IMR-90 (cell line): ENCODE data around the gene WWC2. TPM values are rescaled to one million over a fixed set of nuclear protein-coding genes. Genes with fewer than 3 reads are reported as not detected.

Experiments
- ATAC-seq: fragments of 200-7000 bp; cut with Tn5 transposase; 2 replicates; pipeline ENCODE4 v1.9.1; 2020; ENCODE audit warnings: low read depth, mild to moderate bottlenecking, moderate library complexity
- BruUV-seq: library from RNA; stranded (reverse); fragments of 400-500 nt; replicated peaks from 2 replicates; lab custom pipeline; 2021; lab: Mats Ljungman, UMichigan
- CTCF ChIA-PET: fragments of 300-600 bp; formaldehyde crosslinking; extraction: SDS; loops from one replicate; lab custom pipeline; 2021; ENCODE audit warnings: antibody characterized with exemption; lab: Yijun Ruan, JAX
- POLR2A ChIA-PET: fragments of 300-600 bp; sonication (Branson Sonifier 250); formaldehyde crosslinking; loops from one replicate; lab custom pipeline; 2022; ENCODE audit warnings: antibody characterized with exemption; ENCODE audit not compliant: unreplicated experiment; lab: Charles Lee
- DNase-seq: peaks from one replicate; pipeline ENCODE4 v3.0.0; 2013
- H2AFZ ChIP-seq: replicated peaks from 2 replicates; pipeline ENCODE3; 2013; ENCODE audit warnings: low read length, mild to moderate bottlenecking; ENCODE audit not compliant: poor library complexity
- H2AK5ac ChIP-seq: 2 replicates; pipeline ENCODE4 v1.6.1; 2013; ENCODE audit warnings: low read depth, low read length, inconsistent platforms
- H2AK9ac ChIP-seq: replicated peaks from 2 replicates; pipeline ENCODE3; 2013; ENCODE audit warnings: mild to moderate bottlenecking, low read depth, low read length, moderate library complexity; ENCODE audit not compliant: poor library complexity
- H2BK120ac ChIP-seq: 2 replicates; pipeline ENCODE4 v1.6.1; 2013; ENCODE audit warnings: low read depth, low read length, inconsistent platforms
- H2BK15ac ChIP-seq: 3 replicates; pipeline ENCODE4 v1.6.1; 2013; ENCODE audit warnings: low read depth, low read length, inconsistent platforms
- H2BK20ac ChIP-seq: 2 replicates; pipeline ENCODE4 v1.6.1; 2013; ENCODE audit warnings: low read depth, mild to moderate bottlenecking, inconsistent platforms, low read length, moderate library complexity
- H2BK5ac ChIP-seq: 2 replicates; pipeline ENCODE4 v1.6.1; 2013; ENCODE audit warnings: mild to moderate bottlenecking, low read depth, low read length, inconsistent platforms; ENCODE audit not compliant: poor library complexity, severe bottlenecking
- H3K14ac ChIP-seq: replicated peaks from 2 replicates; pipeline ENCODE4 v1.6.1; 2013; ENCODE audit warnings: low read depth, low read length, inconsistent platforms
- H3K18ac ChIP-seq: 2 replicates; pipeline ENCODE4 v1.6.1; 2013; ENCODE audit warnings: low read depth, low read length, control low read depth
- H3K23ac ChIP-seq: 2 replicates; pipeline ENCODE4 v1.6.1; 2013; ENCODE audit warnings: low read depth, low read length, inconsistent platforms
- H3K27ac ChIP-seq: 2 replicates; pipeline ENCODE4 v1.5.1; 2013; ENCODE audit warnings: mild to moderate bottlenecking, control low read depth, low read length; ENCODE audit not compliant: insufficient read depth
- H3K27me3 ChIP-seq: 2 replicates; pipeline ENCODE4 v1.6.1; 2013; ENCODE audit warnings: low read length; ENCODE audit not compliant: control insufficient read depth, insufficient read depth
- H3K36me3 ChIP-seq: 2 replicates; pipeline ENCODE4 v1.6.1; 2013; ENCODE audit warnings: low read length, mixed read lengths; ENCODE audit not compliant: control insufficient read depth, insufficient read depth
- H3K4ac ChIP-seq: 2 replicates; pipeline ENCODE4 v1.6.1; 2013; ENCODE audit warnings: low read depth, low read length, inconsistent platforms
- H3K4me1 ChIP-seq: 2 replicates; pipeline ENCODE4 v1.6.1; 2013; ENCODE audit warnings: low read length, mixed read lengths; ENCODE audit not compliant: control insufficient read depth, insufficient read depth
- H3K4me2 ChIP-seq: 2 replicates; pipeline ENCODE4 v1.6.1; 2013; ENCODE audit warnings: low read depth, mild to moderate bottlenecking, control low read depth, low read length, moderate library complexity
- H3K4me3 ChIP-seq: 2 replicates; pipeline ENCODE4 v1.5.1; 2013; ENCODE audit warnings: low read depth, mild to moderate bottlenecking, control low read depth, low read length, moderate library complexity; ENCODE audit not compliant: insufficient read depth
- H3K56ac ChIP-seq: 2 replicates; pipeline ENCODE4 v1.6.1; 2013; ENCODE audit warnings: low read length, inconsistent platforms; ENCODE audit not compliant: insufficient read depth; ENCODE audit errors: extremely low read depth
- H3K79me1 ChIP-seq, 2 experiments: 2 replicates each; pipeline ENCODE4 v1.6.1; 2013; ENCODE audit warnings: low read length in 2 of 2, inconsistent platforms in 1 of 2, low read depth in 1 of 2
- H3K9ac ChIP-seq: 2 replicates; pipeline ENCODE4 v1.6.1; 2013; ENCODE audit warnings: low read depth, low read length, control low read depth
- H3K9me1 ChIP-seq: 2 replicates; pipeline ENCODE4 v1.6.1; 2013; ENCODE audit warnings: low read length, inconsistent platforms; ENCODE audit not compliant: insufficient read depth
- H3K9me3 ChIP-seq: 2 replicates; pipeline ENCODE4 v1.6.1; 2013; ENCODE audit warnings: low read length; ENCODE audit not compliant: control insufficient read depth, insufficient read depth
- H4K20me1 ChIP-seq: 2 replicates; pipeline ENCODE4 v1.6.1; 2013; ENCODE audit warnings: low read length, inconsistent platforms; ENCODE audit not compliant: insufficient read depth
- H4K5ac ChIP-seq: 2 replicates; pipeline ENCODE4 v1.6.1; 2013; ENCODE audit warnings: mild to moderate bottlenecking, low read depth, low read length, control low read depth
- H4K8ac ChIP-seq, 2 experiments: 2 replicates each; pipeline ENCODE4 v1.6.1; 2013; ENCODE audit warnings: low read depth in 2 of 2, low read length in 2 of 2, control low read depth in 1 of 2, inconsistent platforms in 1 of 2
- H4K91ac ChIP-seq: 2 replicates; pipeline ENCODE4 v1.6.1; 2013; ENCODE audit warnings: low read depth, low read length, inconsistent platforms; ENCODE audit not compliant: insufficient read depth
- BHLHE40 ChIP-seq: fragments of 150-350 bp; IDR thresholded peaks from 2 replicates; pipeline ENCODE4 v1.6.1; 2016; ENCODE audit warnings: mild to moderate bottlenecking, low read depth, low read length
- CEBPB ChIP-seq: IDR thresholded peaks from 2 replicates; pipeline ENCODE4 v1.6.1; 2012; ENCODE audit warnings: low read depth, low read length, improper control_type of control experiment
- CHD1 ChIP-seq: IDR thresholded peaks from 2 replicates; pipeline ENCODE4 v1.6.1; 2012; ENCODE audit warnings: low read depth, low read length, improper control_type of control experiment
- CTCF ChIP-seq: conservative IDR thresholded peaks from 2 replicates; pipeline ENCODE4 v1.5.1; 2012; ENCODE audit warnings: mild to moderate bottlenecking, low read depth, low read length, improper control_type of control experiment
- FOS ChIP-seq: fragments of 150-350 bp; IDR thresholded peaks from 2 replicates; pipeline ENCODE4 v1.6.1; 2016; ENCODE audit warnings: low read depth, low read length
- MAFK ChIP-seq: IDR thresholded peaks from 2 replicates; pipeline ENCODE4 v1.6.1; 2012; ENCODE audit warnings: low read depth, low read length, improper control_type of control experiment
- MAZ ChIP-seq: IDR thresholded peaks from 2 replicates; pipeline ENCODE4 v1.6.1; 2012; ENCODE audit warnings: low read depth, mild to moderate bottlenecking, low read length, improper control_type of control experiment, moderate library complexity, borderline replicate concordance
- MXI1 ChIP-seq: IDR thresholded peaks from 2 replicates; pipeline ENCODE4 v1.6.1; 2012; ENCODE audit warnings: low read depth, mild to moderate bottlenecking, low read length, moderate library complexity, borderline replicate concordance
- NFE2L2 ChIP-seq: fragments of 150-350 bp; IDR thresholded peaks from 2 replicates; pipeline ENCODE4 v1.6.1; 2016; ENCODE audit warnings: low read depth, mild to moderate bottlenecking, low read length
- POLR2A ChIP-seq: IDR thresholded peaks from 2 replicates; pipeline ENCODE4 v1.6.1; 2012; ENCODE audit warnings: mild to moderate bottlenecking, low read depth, low read length
- RAD21 ChIP-seq: IDR thresholded peaks from 2 replicates; pipeline ENCODE4 v1.6.1; 2012; ENCODE audit warnings: low read length, improper control_type of control experiment
- RCOR1 ChIP-seq: IDR thresholded peaks from 2 replicates; pipeline ENCODE4 v1.6.1; 2012; ENCODE audit warnings: mild to moderate bottlenecking, low read length, improper control_type of control experiment; ENCODE audit not compliant: insufficient replicate concordance
- RFX5 ChIP-seq: IDR thresholded peaks from 2 replicates; pipeline ENCODE4 v1.8.0; 2012; ENCODE audit warnings: low read depth, mild to moderate bottlenecking, low read length, moderate library complexity
- SMC3 ChIP-seq: fragments of 150-350 bp; IDR thresholded peaks from 2 replicates; pipeline ENCODE4 v1.6.1; 2016; ENCODE audit warnings: low read depth, mild to moderate bottlenecking, antibody characterized with exemption, low read length, moderate library complexity
- USF2 ChIP-seq: fragments of 150-350 bp; IDR thresholded peaks from 2 replicates; pipeline ENCODE4 v1.6.1; 2017; ENCODE audit warnings: mild to moderate bottlenecking, antibody characterized with exemption, low read length, low read depth
- WGBS, 2 experiments: methylation state at CpG; one replicate each; pipeline versions ENCODE4 v1.1.5 to v1.1.7; 2013; ENCODE audit warnings: missing lambda C conversion rate in 2 of 2; ENCODE audit not compliant: insufficient read length in 1 of 2; ENCODE audit errors: extremely low coverage in 2 of 2; 5-methylcytosine and 5-hydroxymethylcytosine counted together
- dilution Hi-C: fragments of 300-500 bp; cut with HindIII; formaldehyde crosslinking; loops from one replicate; pipeline ENCODE4 v1.14.3; 2018; ENCODE audit warnings: low sequenced_read_pairs; ENCODE audit not compliant: unreplicated experiment
- in situ Hi-C: fragments of 300-500 bp; cut with MboI; formaldehyde crosslinking; loops from 3 replicates; pipeline ENCODE4 v1.14.3; 2019; ENCODE audit warnings: low sequenced_read_pairs, inconsistent platforms, mixed read lengths
- intact Hi-C: fragments of 100-400 bp; cut with micrococcal nuclease; formaldehyde crosslinking; loops from 2 replicates; pipeline ENCODE4 v1.10.0; 2022
- polyA plus RNA-seq, 3 experiments: library from polyadenylated mRNA; depleted of rRNA; stranded (reverse); fragments of >200 nt; gene quantifications; 2 replicates each; pipeline ENCODE4 v1.2.3, GENCODE V29; 2012; ENCODE audit warnings: low replicate concordance in 1 of 3
- total RNA-seq: library from RNA; depleted of rRNA; stranded (reverse); fragments of >200 nt; gene quantifications from 2 replicates; pipeline ENCODE4 v1.2.3, GENCODE V29; 2012
- TF ChIP-seq, protein P1 (sequence below): fragments of 150-350 bp; IDR thresholded peaks from 2 replicates; pipeline ENCODE4 v1.6.1; 2016; ENCODE audit warnings: low read depth, mild to moderate bottlenecking, low read length, moderate library complexity, borderline replicate concordance

WWC2 gene
- total and polyA plus RNA-seq, 2 of the 4 experiments (the other 2 are of a cell fraction): 26.6 to 27.4 TPM

DNA sequence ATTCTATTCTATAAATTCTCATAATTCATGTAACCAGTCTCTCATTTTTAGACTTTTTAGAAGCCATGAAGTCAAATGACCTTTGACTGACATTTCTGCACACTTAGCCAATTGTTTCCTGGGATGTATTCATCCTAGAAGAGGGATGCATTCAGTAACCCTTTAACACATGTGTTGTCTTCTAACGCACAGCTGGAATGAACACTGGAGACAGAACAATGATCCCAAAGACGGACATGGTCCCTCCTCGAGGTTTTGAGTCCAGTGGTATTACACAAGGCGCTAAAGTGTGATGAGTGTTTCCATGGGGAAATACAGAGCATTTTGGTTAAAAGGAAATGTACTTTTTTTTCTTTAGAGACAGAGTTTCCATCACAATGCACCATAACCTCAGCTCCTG is 263.0 kb downstream of the WWC2 start:
- H2AK5ac ChIP-seq: no peak overlapping the region
- no peak overlapping the region for H3K18ac ChIP-seq
- H4K8ac ChIP-seq: no peak overlapping the region
- no peak overlapping the region for H4K5ac ChIP-seq
- no peak overlapping the region for H3K23ac ChIP-seq
- peaks cover 6% of the 10 kb centered on the region for H3K4me1 ChIP-seq
- no peaks in the 10 kb centered on the region for H4K20me1 ChIP-seq
- H3K4me2 ChIP-seq: no peak overlapping the region
- no peak overlapping the region for H3K9ac ChIP-seq
- H4K91ac ChIP-seq: no peak overlapping the region
- no peak overlapping the region for H3K14ac ChIP-seq
- H2AK9ac ChIP-seq: no peak overlapping the region
- dilution Hi-C loops (no loop called here), intact Hi-C loops (no loop called here), in situ Hi-C loops (no loop called here)
- no peaks in the 10 kb centered on the region for H3K79me1 ChIP-seq
- no peak overlapping the region for H2BK15ac ChIP-seq
- H2BK20ac ChIP-seq: no peak overlapping the region
- WGBS, 2 experiments: 94% methylated on average over 3 of the region's 4 CpGs; no CpG with 5 or more reads in 1 of the 2 experiments
- no peak overlapping the region for H3K56ac ChIP-seq
- H2BK5ac ChIP-seq: no peak overlapping the region
- H3K27me3 ChIP-seq: no peaks in the 10 kb centered on the region
- TF ChIP-seq, protein P1, sequence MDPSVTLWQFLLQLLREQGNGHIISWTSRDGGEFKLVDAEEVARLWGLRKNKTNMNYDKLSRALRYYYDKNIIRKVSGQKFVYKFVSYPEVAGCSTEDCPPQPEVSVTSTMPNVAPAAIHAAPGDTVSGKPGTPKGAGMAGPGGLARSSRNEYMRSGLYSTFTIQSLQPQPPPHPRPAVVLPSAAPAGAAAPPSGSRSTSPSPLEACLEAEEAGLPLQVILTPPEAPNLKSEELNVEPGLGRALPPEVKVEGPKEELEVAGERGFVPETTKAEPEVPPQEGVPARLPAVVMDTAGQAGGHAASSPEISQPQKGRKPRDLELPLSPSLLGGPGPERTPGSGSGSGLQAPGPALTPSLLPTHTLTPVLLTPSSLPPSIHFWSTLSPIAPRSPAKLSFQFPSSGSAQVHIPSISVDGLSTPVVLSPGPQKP: no peak
- no peak for TF ChIP-seq CEBPB
- TF ChIP-seq RCOR1: no peak
- TF ChIP-seq USF2: no peak
- TF ChIP-seq RAD21: no peak
- TF ChIP-seq FOS: no peak
- TF ChIP-seq CHD1: no peak
- TF ChIP-seq NFE2L2: no peak
- no peak for TF ChIP-seq SMC3
- no peak for TF ChIP-seq MAFK
- no peak for TF ChIP-seq MAZ
- no peak for TF ChIP-seq POLR2A
- TF ChIP-seq RFX5: no peak
- TF ChIP-seq MXI1: no peak
- no peak for TF ChIP-seq BHLHE40
- no peak for TF ChIP-seq CTCF
- no peak overlapping the region for H3K4ac ChIP-seq
- DNase-seq (no peak), ATAC-seq (no peak)
- ChIA-PET POLR2A (no interaction called here), CTCF (no interaction called here)
- H3K4me3 ChIP-seq: no peak overlapping the region
- H2AFZ ChIP-seq: no peak overlapping the region
- no peaks in the 10 kb centered on the region for H3K9me1 ChIP-seq
- no peak overlapping the region for H2BK120ac ChIP-seq
- no peaks in the 10 kb centered on the region for H3K36me3 ChIP-seq
- no peaks in the 10 kb centered on the region for H3K9me3 ChIP-seq
- no peak overlapping the region for H3K27ac ChIP-seq
- no TSS peak for BruUV-seq
